ENCODE data around the gene CSF2RB.

The CSF2RB gene

GRCh38 chr22:36913427-36914389 is at the start of gene CSF2RB:
Gene CSF2RB, plus strand, starts transcription at chr22:36913628. Its CDS starts 8,580 bp downstream, at chr22:36922208.
- H3K4me3 ChIP-seq (ENCODE audit: low read depth, low read length), result no peak within 1 kb of the TSS
- no peak for TF ChIP-seq CTCF (IDR thresholded peaks at IDR 0.05; ENCODE audit: low read depth, low read length)
- no peak for DNase-seq (ENCODE audit: low read depth, low spot score)
- in situ Hi-C loops (cut with HindIII; ENCODE audit: low sequenced_read_pairs), result no loop called here

- H3K4me3 ChIP-seq (ENCODE audit: low read depth, low read length), result no peak overlapping the region
- no peak for DNase-seq (ENCODE audit: low read depth, low spot score)
- in situ Hi-C loops (cut with HindIII; ENCODE audit: low sequenced_read_pairs), result no loop called here
- no peak for TF ChIP-seq CTCF (IDR thresholded peaks at IDR 0.05; ENCODE audit: low read depth, low read length)
Observed at GRCh38 chr22:36863979-36864378, 49.4 kb upstream of the CSF2RB start.

GRCh38 chr22:36864454-36865215 is 48.8 kb upstream of the CSF2RB start:
- no peak overlapping the region for H3K4me3 ChIP-seq (ENCODE audit: low read depth, low read length)
- in situ Hi-C loops (cut with HindIII; ENCODE audit: low sequenced_read_pairs), result no loop called here
- no peak for TF ChIP-seq CTCF (IDR thresholded peaks at IDR 0.05; ENCODE audit: low read depth, low read length)
- DNase-seq (ENCODE audit: low read depth, low spot score), result no peak

GRCh38 chr22:36865346-36865745 is 48.1 kb upstream of the CSF2RB start:
- H3K4me3 ChIP-seq (ENCODE audit: low read depth, low read length), result no peak overlapping the region
- no peak for TF ChIP-seq CTCF (IDR thresholded peaks at IDR 0.05; ENCODE audit: low read depth, low read length)
- in situ Hi-C loops (cut with HindIII; ENCODE audit: low sequenced_read_pairs), result no loop called here
- DNase-seq (ENCODE audit: low read depth, low spot score), result no peak

- in situ Hi-C loops (cut with HindIII; ENCODE audit: low sequenced_read_pairs), result no loop called here
- no peak overlapping the region for H3K4me3 ChIP-seq (ENCODE audit: low read depth, low read length)
- no peak for DNase-seq (ENCODE audit: low read depth, low spot score)
- no peak for TF ChIP-seq CTCF (IDR thresholded peaks at IDR 0.05; ENCODE audit: low read depth, low read length)
Observed at GRCh38 chr22:36867695-36868094, 45.7 kb upstream of the CSF2RB start.

- no peak for DNase-seq (ENCODE audit: low read depth, low spot score)
- no peak overlapping the region for H3K4me3 ChIP-seq (ENCODE audit: low read depth, low read length)
- no peak for TF ChIP-seq CTCF (IDR thresholded peaks at IDR 0.05; ENCODE audit: low read depth, low read length)
- in situ Hi-C loops (cut with HindIII; ENCODE audit: low sequenced_read_pairs), result no loop called here
Observed at GRCh38 chr22:36868546-36869181, 44.8 kb upstream of the CSF2RB start.
